Activated CD4-positive, alpha-beta T cell treated with anti-CD3 and anti-CD28 coated beads, Interleukin-2, amount 50 U/mL, for 24 hours (primary cell): Measurements from ENCODE around the gene PLS1.
"Not testable (repeated sequence)": the region's sequence is repeated elsewhere in the genome, so short reads cannot be mapped to it uniquely, and the experiment has no call there.

Experiments
- DNase-seq, 2 donors: peaks; one replicate each; pipeline ENCODE4 v3.0.0-alpha.2; 2020; ENCODE audit warnings: low read depth in 1 of 2, low spot score in 1 of 2

PLS1 gene

GRCh38 chr3:142596726-142597088, 514 bp downstream of the PLS1 start:
- DNase-seq = no peak

GRCh38 chr3:142597906-142598305, 1.7 kb downstream of the PLS1 start:
- no peak for DNase-seq

- no peak for DNase-seq
Observed at GRCh38 chr3:142601713-142602112, 5.5 kb downstream of the PLS1 start.

- no peak for DNase-seq
Observed at GRCh38 chr3:142602619-142603385, 6.6 kb downstream of the PLS1 start.

GRCh38 chr3:142603386-142603705, 7.2 kb downstream of the PLS1 start:
- DNase-seq = not testable (repeated sequence)

GRCh38 chr3:142604940-142605339, 8.7 kb downstream of the PLS1 start:
- DNase-seq = no peak

GRCh38 chr3:142608631-142609030, 12.4 kb downstream of the PLS1 start:
- no peak for DNase-seq

GRCh38 chr3:142609136-142609535, 12.9 kb downstream of the PLS1 start:
- DNase-seq = no peak

GRCh38 chr3:142611206-142611605, 15.0 kb downstream of the PLS1 start:
- DNase-seq = no peak

GRCh38 chr3:142613491-142613890, 17.3 kb downstream of the PLS1 start:
- no peak for DNase-seq

- no peak for DNase-seq
Observed at GRCh38 chr3:142614059-142614626, 17.9 kb downstream of the PLS1 start.

- no peak for DNase-seq
Observed at GRCh38 chr3:142615171-142615570, 19.0 kb downstream of the PLS1 start.

GRCh38 chr3:142618917-142619461, 22.8 kb downstream of the PLS1 start:
- DNase-seq = no peak

- no peak for DNase-seq
Observed at GRCh38 chr3:142622405-142622804, 26.2 kb downstream of the PLS1 start.

- DNase-seq = no peak
Observed at GRCh38 chr3:142623194-142623593, 27.0 kb downstream of the PLS1 start.

- no peak for DNase-seq
Observed at GRCh38 chr3:142624341-142625152, 28.4 kb downstream of the PLS1 start.

GRCh38 chr3:142625153-142625440, 28.9 kb downstream of the PLS1 start:
- DNase-seq = no peak

- no peak for DNase-seq
Observed at GRCh38 chr3:142626971-142627370, 30.8 kb downstream of the PLS1 start.

- DNase-seq = no peak
Observed at GRCh38 chr3:142628801-142629200, 32.6 kb downstream of the PLS1 start.

- no peak for DNase-seq
Observed at GRCh38 chr3:142633073-142633472, 36.9 kb downstream of the PLS1 start.

GRCh38 chr3:142636050-142636449, 39.9 kb downstream of the PLS1 start:
- no peak for DNase-seq

- DNase-seq = no peak
Observed at GRCh38 chr3:142636664-142637063, 40.5 kb downstream of the PLS1 start.
